Posterior cingulate gyrus (tissue), 11 donors: ENCODE results near the gene FOXP4.

Experiments used
- DNase-seq, 10 donors: peaks; one replicate each; pipeline versions ENCODE4 v3.0.0 to v3.0.0-alpha.2; 2020 to 2021; ENCODE audit warnings: mixed read lengths in 3 of 10
- intact Hi-C: fragments of 100-400 bp; cut with DNase I; formaldehyde crosslinking; loops from one replicate; pipeline ENCODE4 v1.15.1; 2023

The FOXP4 gene

GRCh38 chr6:41545703-41546474 is at the start of gene FOXP4:
TSS of gene FOXP4 (plus strand) at chr6:41546381. CDS start at chr6:41565761, 19,380 bp downstream.
- DNase-seq: peak; percentile 78 to 98 (median 88)
- intact Hi-C loops: loop anchor here (5.0 kb wide), 2 partner anchors 46 to 474 kb away; partner anchors contain the start of genes NFYA and OARD1

- DNase-seq: peak in 1 of 10 donors; percentile 16
- intact Hi-C loops: no loop called here
Observed at GRCh38 chr6:41497573-41497972, 48.6 kb upstream of the FOXP4 start.

- DNase-seq: peak in 1 of 10 donors; percentile 33
- intact Hi-C loops: no loop called here
Observed at GRCh38 chr6:41497994-41498393, 48.2 kb upstream of the FOXP4 start.

GRCh38 chr6:41498968-41499599 is 47.1 kb upstream of the FOXP4 start:
- DNase-seq: peak in 1 of 10 donors; percentile 56
- intact Hi-C loops: no loop called here

GRCh38 chr6:41500561-41500960 is 45.6 kb upstream of the FOXP4 start:
- intact Hi-C loops: no loop called here

GRCh38 chr6:41502566-41502916 is 43.6 kb upstream of the FOXP4 start:
- DNase-seq: peak in 2 of 10 donors; percentile 46 to 59
- intact Hi-C loops: no loop called here

More at GRCh38 chr6:41500561-41500960, 45.6 kb upstream of the FOXP4 start:
- DNase-seq: peak in 1 of 10 donors; percentile 12

GRCh38 chr6:41502917-41503671 is 43.1 kb upstream of the FOXP4 start:
- peak in 2 of 10 donors; percentile 17 to 81 for DNase-seq
- intact Hi-C loops: no loop called here

- intact Hi-C loops: no loop called here
- peak in 2 of 10 donors; percentile 46 to 72 for DNase-seq
Observed at GRCh38 chr6:41503827-41504465, 42.2 kb upstream of the FOXP4 start.

- DNase-seq: peak in 1 of 10 donors; percentile 75
- intact Hi-C loops: no loop called here
Observed at GRCh38 chr6:41504466-41505121, 41.6 kb upstream of the FOXP4 start.

GRCh38 chr6:41505122-41506049 is 40.8 kb upstream of the FOXP4 start:
- DNase-seq: peak in 8 of 10 donors; percentile 10 to 90 (median 42)
- intact Hi-C loops: no loop called here

GRCh38 chr6:41508479-41508878 is 37.7 kb upstream of the FOXP4 start:
- intact Hi-C loops: no loop called here
- peak in 1 of 10 donors; percentile 13 for DNase-seq

- intact Hi-C loops: no loop called here
- DNase-seq: peak in 1 of 10 donors; percentile 6
Observed at GRCh38 chr6:41509580-41509979, 36.6 kb upstream of the FOXP4 start.

GRCh38 chr6:41511443-41512060 is 34.6 kb upstream of the FOXP4 start:
- intact Hi-C loops: no loop called here
- DNase-seq: peak in 1 of 10 donors; percentile 20

- intact Hi-C loops: no loop called here
- no peak for DNase-seq
Observed at GRCh38 chr6:41512146-41512701, 34.0 kb upstream of the FOXP4 start.

GRCh38 chr6:41515995-41516394 is 30.2 kb upstream of the FOXP4 start:
- intact Hi-C loops: no loop called here
- peak in 1 of 10 donors; percentile 23 for DNase-seq

- intact Hi-C loops: no loop called here
- DNase-seq: peak in 1 of 10 donors; percentile 72
Observed at GRCh38 chr6:41518118-41518517, 28.1 kb upstream of the FOXP4 start.

- intact Hi-C loops: no loop called here
- peak in 1 of 10 donors; percentile 48 for DNase-seq
Observed at GRCh38 chr6:41519305-41519744, 26.9 kb upstream of the FOXP4 start.
